Endothelial cell of umbilical vein (primary cell): ENCODE measurements around the gene FLNB. TPM values are rescaled to one million over a fixed set of nuclear protein-coding genes. Genes with fewer than 3 reads are reported as not detected.

ENCODE experiments used
- BruUV-seq: library from RNA; stranded (reverse); fragments of 400-500 nt; replicated peaks from 2 replicates; lab custom pipeline; 2021; lab: Mats Ljungman, UMichigan
- CTCF ChIA-PET: fragments of 300-600, 350-600 bp; sonication (Branson Sonifier 250); formaldehyde crosslinking; loops from one replicate; lab custom pipeline; 2021; ENCODE audit warnings: antibody characterized with exemption, inconsistent platforms; lab: Charles Lee
- POLR2A ChIA-PET: fragments of 300-600, 350-600 bp; sonication (Branson Sonifier 250); formaldehyde crosslinking; loops from one replicate; lab custom pipeline; 2021; ENCODE audit warnings: antibody characterized with exemption, inconsistent platforms; lab: Charles Lee
- DNase-seq: peaks from one replicate; pipeline ENCODE4 v3.0.0-alpha.2; 2011; ENCODE audit warnings: low read depth, low spot score
- FAIRE-seq: peaks from 2 replicates; lab custom pipeline; 2011; peaks lifted over from hg19 to GRCh38; lab: Jason Lieb, UNC
- H2AFZ ChIP-seq: 2 replicates; pipeline ENCODE4 v1.6.0; 2012; ENCODE audit warnings: low read depth, low read length, control low read depth, inconsistent platforms
- H3K27ac ChIP-seq: 2 replicates; pipeline ENCODE4 v1.5.1; 2011; ENCODE audit warnings: low read depth, mild to moderate bottlenecking, control low read depth, low read length, moderate library complexity; ENCODE audit not compliant: insufficient read depth
- H3K27me3 ChIP-seq, 2 experiments: 2 replicates each; pipeline versions ENCODE4 v1.6.0 to v1.6.1; 2011; ENCODE audit warnings: low read length in 2 of 2, mixed read lengths in 1 of 2; ENCODE audit not compliant: control insufficient read depth in 2 of 2, insufficient read depth in 2 of 2
- H3K36me3 ChIP-seq, 2 experiments: 2 replicates in 1 of 2; 3 replicates in 1 of 2; pipeline ENCODE4 v1.5.1; 2011; ENCODE audit warnings: low read length in 2 of 2, mild to moderate bottlenecking in 1 of 2, moderate library complexity in 1 of 2; ENCODE audit not compliant: control insufficient read depth in 2 of 2, insufficient read depth in 2 of 2; ENCODE audit errors: extremely low read depth in 1 of 2
- H3K4me1 ChIP-seq: 3 replicates; pipeline ENCODE4 v1.5.1; 2011; ENCODE audit warnings: mild to moderate bottlenecking, low read length; ENCODE audit not compliant: control insufficient read depth, insufficient read depth; ENCODE audit errors: extremely low read depth
- H3K4me2 ChIP-seq: 2 replicates; pipeline ENCODE4 v1.6.1; 2011; ENCODE audit warnings: low read length, control low read depth, mixed read lengths; ENCODE audit not compliant: insufficient read depth
- H3K4me3 ChIP-seq, 3 experiments: fragments of 200-600 bp in 1 of 3; sonication (generic), shearing (Covaris generic) in 1 of 3; replicated peaks in 1 of 3; 2 replicates each; pipeline ENCODE4 v1.5.1; 2011 to 2016; ENCODE audit warnings: control low read depth in 3 of 3, low read length in 3 of 3, mild to moderate bottlenecking in 2 of 3, inconsistent platforms in 1 of 3, low read depth in 1 of 3, moderate library complexity in 1 of 3; ENCODE audit not compliant: insufficient read depth in 1 of 3
- H3K79me2 ChIP-seq: 2 replicates; pipeline ENCODE4 v1.6.0; 2012; ENCODE audit warnings: low read length, inconsistent platforms; ENCODE audit not compliant: control insufficient read depth, insufficient read depth
- H3K9ac ChIP-seq: replicated peaks from 2 replicates; pipeline ENCODE3; 2011; ENCODE audit warnings: low read length, control low read depth; ENCODE audit not compliant: insufficient read depth; ENCODE audit errors: extremely low read depth
- H3K9me1 ChIP-seq: replicated peaks from 3 replicates; pipeline ENCODE4 v1.6.0; 2011; ENCODE audit warnings: mild to moderate bottlenecking, low read length; ENCODE audit not compliant: control insufficient read depth, insufficient read depth; ENCODE audit errors: extremely low read depth
- H3K9me3 ChIP-seq: replicated peaks from 2 replicates; pipeline ENCODE4 v1.5.1; 2012; ENCODE audit warnings: low read length, inconsistent platforms; ENCODE audit not compliant: control insufficient read depth, insufficient read depth
- H4K20me1 ChIP-seq: replicated peaks from 2 replicates; pipeline ENCODE3; 2011; ENCODE audit warnings: mild to moderate bottlenecking, low read length; ENCODE audit not compliant: control insufficient read depth, insufficient read depth; ENCODE audit errors: extremely low read depth
- EZH2 ChIP-seq: IDR thresholded peaks from 2 replicates; pipeline ENCODE4 v1.6.1; 2012; ENCODE audit warnings: borderline replicate concordance, low read depth, mild to moderate bottlenecking, moderate library complexity, low read length, inconsistent platforms; ENCODE audit not compliant: severe bottlenecking
- FOS ChIP-seq: IDR thresholded peaks from 2 replicates; pipeline ENCODE4 v1.6.1; 2011; ENCODE audit warnings: mild to moderate bottlenecking, low read length, moderate library complexity, borderline replicate concordance; ENCODE audit not compliant: insufficient read depth
- GATA2 ChIP-seq: IDR thresholded peaks from 2 replicates; pipeline ENCODE4 v1.7.0; 2011; ENCODE audit warnings: low read depth, mild to moderate bottlenecking, moderate library complexity, mixed read lengths, low read length; ENCODE audit not compliant: insufficient read length, insufficient read depth
- JUN ChIP-seq: IDR thresholded peaks from 2 replicates; pipeline ENCODE4 v1.6.1; 2011; ENCODE audit warnings: borderline replicate concordance, low read depth; ENCODE audit not compliant: insufficient read length, insufficient read depth
- MYC ChIP-seq: IDR thresholded peaks from one replicate; pipeline ENCODE4 v1.6.1; 2011; ENCODE audit warnings: mild to moderate bottlenecking, low read depth, low read length
- POLR2A ChIP-seq: IDR thresholded peaks from 2 replicates; pipeline ENCODE4 v1.6.1; 2012; ENCODE audit warnings: low read depth, mild to moderate bottlenecking, control low read depth, low read length
- POLR2AphosphoS5 ChIP-seq: IDR thresholded peaks from 2 replicates; pipeline ENCODE4 v1.6.1; 2012; ENCODE audit warnings: low read depth, mild to moderate bottlenecking, control low read depth, low read length, moderate library complexity; ENCODE audit not compliant: insufficient read depth
- dilution Hi-C: fragments of 300-500 bp; cut with MboI; formaldehyde crosslinking; loops from one replicate; pipeline ENCODE4 v1.15.0; 2019; ENCODE audit warnings: low sequenced_read_pairs; ENCODE audit not compliant: extremely low pct_ligation_motif_present
- intact Hi-C: fragments of 100-400 bp; cut with micrococcal nuclease; formaldehyde crosslinking; loops from one replicate; pipeline ENCODE4 v1.10.0; 2022
- polyA plus RNA-seq, 4 experiments: library from polyadenylated mRNA; depleted of rRNA in 3 of 4; stranded (reverse) in 3 of 4; unstranded in 1 of 4; fragments of >200 nt; gene quantifications; 2 replicates each; pipeline versions ENCODE4 v1.2.1 to v1.2.3, GENCODE V29; 2011 to 2012; ENCODE audit warnings: missing spikeins in 1 of 4
- total RNA-seq: library from RNA; stranded (reverse); gene quantifications from 2 replicates; pipeline ENCODE4 v1.2.3, GENCODE V29; 2021
- TF ChIP-seq, protein P1 (sequence below): IDR thresholded peaks from 2 replicates; pipeline ENCODE4 v1.6.1; 2011; ENCODE audit not compliant: insufficient read depth, insufficient read length

Gene FLNB
- total and polyA plus RNA-seq, 2 donors (not counting 3 experiments of a cell fraction or from before 2014, with no cell fraction given), result 479 to 670 TPM

GRCh38 chr3:58018892-58019742, 10.9 kb downstream of the FLNB start:
- H3K4me1 ChIP-seq, result peaks cover 68% of the 10 kb centered on the region
- peaks cover 6% of the 10 kb centered on the region for H4K20me1 ChIP-seq
- no peak overlapping the region for H2AFZ ChIP-seq
- no peak overlapping the region for H3K9ac ChIP-seq
- FAIRE-seq (no peak), DNase-seq (no peak)
- H3K9me1 ChIP-seq, result no peaks in the 10 kb centered on the region
- H3K36me3 ChIP-seq, result peaks cover 2 to 9% of the 10 kb centered on the region in 2 experiments
- H3K27me3 ChIP-seq, result no peaks in the 10 kb centered on the region
- BruUV-seq, result no TSS peak
- ChIA-PET CTCF (interaction anchor here (0.8 to 3.0 kb wide), 9 partner anchors 8 to 66 kb away, joined by 3 to 13 read pairs (median 4); no protein-coding TSS in a partner anchor), POLR2A (interaction anchor here (0.7 kb wide), 1 partner anchor 44 kb away, joined by 3 read pairs; no protein-coding TSS in a partner anchor)
- H3K9me3 ChIP-seq, result no peaks in the 10 kb centered on the region
- intact Hi-C loops (no loop called here), dilution Hi-C loops (no loop called here)
- TF ChIP-seq POLR2AphosphoS5 (no peak), EZH2 (no peak), MYC (no peak), POLR2A (no peak), GATA2 (no peak), FOS (no peak), JUN (no peak)
- TF ChIP-seq, protein P1, sequence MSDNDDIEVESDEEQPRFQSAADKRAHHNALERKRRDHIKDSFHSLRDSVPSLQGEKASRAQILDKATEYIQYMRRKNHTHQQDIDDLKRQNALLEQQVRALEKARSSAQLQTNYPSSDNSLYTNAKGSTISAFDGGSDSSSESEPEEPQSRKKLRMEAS, result no peak
- peak overlapping the region; percentile 47 for H3K4me2 ChIP-seq
- peaks cover 100% of the 10 kb centered on the region for H3K79me2 ChIP-seq
- no peak overlapping the region for H3K4me3 ChIP-seq
- H3K27ac ChIP-seq, result peak overlapping the region; percentile 44
